HepG2 (cell line): ENCODE results near the gene EARS2. TPM values are rescaled to one million over a fixed set of nuclear protein-coding genes. Genes with fewer than 3 reads are reported as not detected.
A peak's percentile ranks its signal among the peaks of the same experiment; 100 is the strongest.

ENCODE experiments used
- BORCS8-MEF2B ChIP-seq: sonication (generic); formaldehyde crosslinking; IDR thresholded peaks from 2 replicates; pipeline ENCODE4 v1.8.0; 2022; ENCODE audit warnings: mild to moderate bottlenecking, missing genetic modification reagents
- EP300 ChIP-seq, 3 experiments: sonication (generic) in 1 of 3; formaldehyde crosslinking in 1 of 3; IDR thresholded peaks; 2 replicates each; pipeline versions ENCODE4 v1.5.1 to v1.6.1; 2011 to 2020; ENCODE audit warnings: low read depth in 2 of 3, low read length in 2 of 3, borderline replicate concordance in 1 of 3, improper control_type of control experiment in 1 of 3, mild to moderate bottlenecking in 1 of 3, missing genetic modification reagents in 1 of 3, moderate library complexity in 1 of 3
- HNF1A ChIP-seq, 2 experiments: sonication (generic) in 1 of 2; formaldehyde crosslinking in 1 of 2; IDR thresholded peaks; 2 replicates each; pipeline versions ENCODE4 v1.4.0 to v1.6.1; 2016 to 2020; ENCODE audit warnings: borderline replicate concordance in 1 of 2, low read depth in 1 of 2, mild to moderate bottlenecking in 1 of 2, missing genetic modification reagents in 1 of 2
- KDM5A ChIP-seq: fragments of 200-600 bp; sonication (generic); IDR thresholded peaks from 2 replicates; pipeline ENCODE4 v1.7.0; 2018; ENCODE audit warnings: antibody characterized with exemption, mild to moderate bottlenecking, low read length, borderline replicate concordance
- RBM39 ChIP-seq: fragments of 200-400 bp; formaldehyde crosslinking; IDR thresholded peaks from one replicate; pipeline ENCODE4 v1.6.1; 2018; ENCODE audit warnings: antibody characterized with exemption, mild to moderate bottlenecking, low read depth, low read length; ENCODE audit not compliant: poor library complexity, severe bottlenecking
- SP4 ChIP-seq: sonication (generic); formaldehyde crosslinking; IDR thresholded peaks from 2 replicates; pipeline ENCODE4 v1.8.1; 2023; ENCODE audit warnings: mild to moderate bottlenecking, missing genetic modification reagents
- ZBTB26 ChIP-seq: IDR thresholded peaks from 2 replicates; pipeline ENCODE4 v1.6.1; 2016; ENCODE audit warnings: missing compliant biosample characterization, missing genetic modification reagents, borderline replicate concordance
- ZFP1 ChIP-seq: IDR thresholded peaks from 2 replicates; pipeline ENCODE4 v1.6.1; 2016
- ZNF207 ChIP-seq: fragments of 450-650 bp; IDR thresholded peaks from 2 replicates; pipeline ENCODE4 v1.6.1; 2016; ENCODE audit warnings: antibody characterized with exemption, borderline replicate concordance
- ZNF331 ChIP-seq: sonication (generic); formaldehyde crosslinking; IDR thresholded peaks from 2 replicates; pipeline ENCODE4 v1.4.0; 2020; ENCODE audit warnings: missing genetic modification reagents
- ZNF33B ChIP-seq: sonication (generic); formaldehyde crosslinking; IDR thresholded peaks from 2 replicates; pipeline ENCODE4 v1.5.1; 2020; ENCODE audit warnings: mild to moderate bottlenecking, missing genetic modification reagents
- ZNF512B ChIP-seq: sonication (generic); formaldehyde crosslinking; IDR thresholded peaks from 2 replicates; pipeline ENCODE4 v1.5.1; 2020; ENCODE audit warnings: missing genetic modification reagents, mild to moderate bottlenecking, borderline replicate concordance
- ZNF513 ChIP-seq: sonication (generic); formaldehyde crosslinking; conservative IDR thresholded peaks from 2 replicates; pipeline ENCODE4 v1.5.0; 2020; ENCODE audit warnings: missing genetic modification reagents
- ZNF562 ChIP-seq: sonication (generic); formaldehyde crosslinking; IDR thresholded peaks from 2 replicates; pipeline ENCODE4 v1.8.0; 2022; ENCODE audit warnings: missing genetic modification reagents, borderline replicate concordance
- ZNF691 ChIP-seq: sonication (generic); formaldehyde crosslinking; IDR thresholded peaks from 2 replicates; pipeline ENCODE4 v1.4.0; 2020; ENCODE audit warnings: missing genetic modification reagents, low read depth, mild to moderate bottlenecking, borderline replicate concordance
- polyA plus RNA-seq, 8 experiments: library from polyadenylated mRNA; depleted of rRNA in 3 of 8; stranded (reverse) in 7 of 8; unstranded in 1 of 8; fragments of >200 nt; fragmentation: Illumina TruSeq in 4 of 8; extraction: Trizol in 4 of 8; gene quantifications; 2 replicates each; pipeline versions ENCODE4 v1.2.1 to v1.2.3, GENCODE V29; 2011 to 2016; ENCODE audit warnings: low read depth in 4 of 8, missing spikeins in 1 of 8, mixed read lengths in 1 of 8; ENCODE audit not compliant: insufficient read depth in 1 of 8
- total RNA-seq, 5 experiments: library from RNA; depleted of rRNA; stranded (reverse); fragments of >200 nt; fragmentation: Illumina TruSeq; extraction: Trizol; gene quantifications; 2 replicates each; pipeline ENCODE4 v1.2.3, GENCODE V29; 2016; ENCODE audit warnings: low read depth in 1 of 5

Gene EARS2
- total and polyA plus RNA-seq, 2 of the 13 experiments (the other 11 are each of a cell fraction or from before 2014, with no cell fraction given): 49.4 to 80.4 TPM

GRCh38 chr16:23539984-23540816 lies 16.9 kb downstream of the EARS2 start (continued):
- peak; percentile 81; the same call in 1 of the 2 replicates for TF ChIP-seq HNF1A (IDR thresholded peaks at IDR 0.05; ENCODE audit: low read depth)
- TF ChIP-seq HNF1A (CRISPR knock-in tag; IDR thresholded peaks at IDR 0.05; ENCODE audit: borderline replicate concordance): peak; percentile 82; the same call in 1 of the 2 replicates
- TF ChIP-seq ZBTB26 (CRISPR knock-in tag): 0 out of 2 replicates have a peak, but pooled peaks have one; percentile 23
- TF ChIP-seq ZNF691 (CRISPR knock-in tag): peak; percentile 69; the same call in 1 of the 2 replicates
- no peak; the same call in 1 of the 2 replicates for TF ChIP-seq KDM5A
- TF ChIP-seq EP300 (IDR thresholded peaks at IDR 0.05; ENCODE audit: low read depth in 2 of 2, low read length in 2 of 2): peak; percentile 88 to 96
- TF ChIP-seq EP300 (CRISPR knock-in tag; IDR thresholded peaks at IDR 0.05; ENCODE audit: borderline replicate concordance): peak; percentile 98
- no peak; the same call in 1 of the 2 replicates for TF ChIP-seq ZNF33B (CRISPR knock-in tag)
- TF ChIP-seq ZNF331 (CRISPR knock-in tag): peak; percentile 98
- peak; percentile 97 for TF ChIP-seq ZFP1 (CRISPR knock-in tag)
- TF ChIP-seq SP4: peak; percentile 62; the same call in 1 of the 2 replicates
- no peak for TF ChIP-seq ZNF513 (CRISPR knock-in tag)
- no peak for TF ChIP-seq BORCS8-MEF2B (CRISPR knock-in tag)
- TF ChIP-seq ZNF562: no peak
- no peak for TF ChIP-seq RBM39
- no peak for TF ChIP-seq ZNF512B (CRISPR knock-in tag)
- no peak for TF ChIP-seq ZNF207
